ENCODE measurements around the gene SLC22A2.

DNA sequence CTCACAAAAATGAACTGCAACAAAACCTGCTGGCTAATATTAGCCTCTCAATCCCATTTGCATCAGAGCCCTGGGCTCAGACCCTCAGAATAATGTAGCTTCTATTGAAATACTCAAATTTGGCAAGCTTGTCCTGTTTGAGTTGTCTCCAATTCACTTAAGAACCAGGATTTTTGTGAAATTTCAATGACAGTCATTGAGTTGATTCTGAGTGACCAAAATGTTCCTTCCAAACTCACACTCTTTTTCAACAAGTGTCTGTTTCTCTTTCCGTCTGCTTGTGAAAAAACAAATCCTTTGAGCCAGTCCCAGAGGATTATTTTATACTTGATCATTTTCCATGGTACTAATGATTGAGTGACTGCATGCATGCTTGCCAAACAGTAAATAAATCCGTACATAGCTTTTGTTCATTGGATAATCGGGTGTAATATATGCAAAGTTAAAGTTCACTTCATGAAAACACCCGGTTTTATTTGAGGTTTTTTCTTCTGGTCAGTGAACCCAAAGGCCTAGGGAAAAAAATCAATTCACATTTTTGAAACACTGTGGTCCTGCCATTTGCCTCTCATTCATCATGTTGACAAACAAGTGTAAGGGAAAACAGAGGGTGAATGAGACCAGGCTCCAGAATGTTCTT is 16.4 kb upstream of the SLC22A2 start:
- TF ChIP-seq, protein P1, sequence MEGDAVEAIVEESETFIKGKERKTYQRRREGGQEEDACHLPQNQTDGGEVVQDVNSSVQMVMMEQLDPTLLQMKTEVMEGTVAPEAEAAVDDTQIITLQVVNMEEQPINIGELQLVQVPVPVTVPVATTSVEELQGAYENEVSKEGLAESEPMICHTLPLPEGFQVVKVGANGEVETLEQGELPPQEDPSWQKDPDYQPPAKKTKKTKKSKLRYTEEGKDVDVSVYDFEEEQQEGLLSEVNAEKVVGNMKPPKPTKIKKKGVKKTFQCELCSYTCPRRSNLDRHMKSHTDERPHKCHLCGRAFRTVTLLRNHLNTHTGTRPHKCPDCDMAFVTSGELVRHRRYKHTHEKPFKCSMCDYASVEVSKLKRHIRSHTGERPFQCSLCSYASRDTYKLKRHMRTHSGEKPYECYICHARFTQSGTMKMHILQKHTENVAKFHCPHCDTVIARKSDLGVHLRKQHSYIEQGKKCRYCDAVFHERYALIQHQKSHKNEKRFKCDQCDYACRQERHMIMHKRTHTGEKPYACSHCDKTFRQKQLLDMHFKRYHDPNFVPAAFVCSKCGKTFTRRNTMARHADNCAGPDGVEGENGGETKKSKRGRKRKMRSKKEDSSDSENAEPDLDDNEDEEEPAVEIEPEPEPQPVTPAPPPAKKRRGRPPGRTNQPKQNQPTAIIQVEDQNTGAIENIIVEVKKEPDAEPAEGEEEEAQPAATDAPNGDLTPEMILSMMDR (IDR thresholded peaks at IDR 0.05; ENCODE audit: insufficient read depth, low read length, poor library complexity, severe bottlenecking), result no peak
- TF ChIP-seq EZH2phosphoT487 (conservative IDR thresholded peaks at IDR 0.05; ENCODE audit: low read length), result no peak

Measured in SU-DHL-6 (cell line).